HEK293T (cell line): ENCODE data around the gene BGLAP.

ENCODE experiments used
- ARNT ChIP-seq: fragments of 450-650 bp; IDR thresholded peaks from 2 replicates; pipeline ENCODE4 v1.6.1; 2017; ENCODE audit warnings: mild to moderate bottlenecking
- BHLHE40 ChIP-seq: fragments of 450-650 bp; IDR thresholded peaks from 2 replicates; pipeline ENCODE4 v1.6.1; 2016; ENCODE audit warnings: mild to moderate bottlenecking, moderate library complexity, borderline replicate concordance
- ELF4 ChIP-seq: fragments of 450-650 bp; IDR thresholded peaks from 2 replicates; pipeline ENCODE4 v1.6.1; 2017; ENCODE audit warnings: antibody characterized with exemption
- FOXA1 ChIP-seq: fragments of 450-650 bp; IDR thresholded peaks from 2 replicates; pipeline ENCODE4 v1.6.1; 2016; ENCODE audit warnings: mild to moderate bottlenecking
- FOXK2 ChIP-seq: fragments of 450-650 bp; IDR thresholded peaks from 2 replicates; pipeline ENCODE4 v1.6.1; 2016; ENCODE audit warnings: mild to moderate bottlenecking
- FOXM1 ChIP-seq: fragments of 450-650 bp; IDR thresholded peaks from 2 replicates; pipeline ENCODE4 v1.6.1; 2017; ENCODE audit warnings: mild to moderate bottlenecking, borderline replicate concordance
- L3MBTL2 ChIP-seq: fragments of 450-650 bp; conservative IDR thresholded peaks from 2 replicates; pipeline ENCODE4 v1.6.1; 2016; ENCODE audit warnings: mild to moderate bottlenecking
- NFRKB ChIP-seq: fragments of 450-650 bp; IDR thresholded peaks from 2 replicates; pipeline ENCODE4 v1.6.1; 2016; ENCODE audit warnings: mild to moderate bottlenecking, moderate library complexity
- PKNOX1 ChIP-seq: fragments of 450-650 bp; IDR thresholded peaks from 2 replicates; pipeline ENCODE4 v1.6.1; 2016
- SP1 ChIP-seq: fragments of 450-650 bp; IDR thresholded peaks from 2 replicates; pipeline ENCODE4 v1.6.1; 2017
- TARDBP ChIP-seq: fragments of 450-650 bp; IDR thresholded peaks from 2 replicates; pipeline ENCODE4 v1.6.1; 2016

DNA sequence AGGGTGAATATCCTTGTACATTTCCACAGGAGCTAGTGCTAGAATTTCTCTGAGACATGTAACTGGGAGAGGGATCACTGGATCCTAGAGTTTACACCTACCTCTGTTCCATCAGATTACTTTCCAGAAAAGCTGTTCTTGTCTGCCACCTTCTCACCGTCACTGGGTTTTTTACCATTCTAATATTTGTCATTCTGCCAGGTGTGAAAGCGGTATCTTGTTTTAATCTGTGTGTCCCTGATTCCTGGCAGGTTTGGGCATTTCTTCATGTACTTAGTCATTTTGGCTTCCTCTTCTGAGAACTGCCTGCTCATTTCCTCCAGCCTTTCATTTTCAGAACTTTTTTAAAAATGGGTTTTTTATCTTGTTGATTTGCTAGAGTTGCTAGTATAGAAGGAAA is 24.1 kb upstream of the BGLAP start:
- no peak for TF ChIP-seq FOXM1
- TF ChIP-seq FOXK2 = no peak
- TF ChIP-seq ELF4 = no peak
- TF ChIP-seq PKNOX1 = no peak
- no peak for TF ChIP-seq FOXA1
- TF ChIP-seq SP1 = no peak
- no peak for TF ChIP-seq L3MBTL2
- no peak for TF ChIP-seq NFRKB
- TF ChIP-seq ARNT = no peak
- TF ChIP-seq TARDBP = no peak
- TF ChIP-seq BHLHE40 = no peak
